Lung (tissue), 12 donors: ENCODE data around the gene TGFBI. TPM values are rescaled to one million over a fixed set of nuclear protein-coding genes. Genes with fewer than 3 reads are reported as not detected.

ENCODE experiments used
- ATAC-seq: fragments of 200-7000 bp; cut with Tn5 transposase; one replicate; pipeline ENCODE4 v1.9.1; 2020; ENCODE audit warnings: moderate number of reproducible peaks; ENCODE audit not compliant: insufficient read depth, low FRiP score
- DNase-seq, 3 donors: peaks; one replicate each; pipeline ENCODE4 v3.0.0-alpha.2; 2013 to 2017
- H3K27ac ChIP-seq, 2 donors: one replicate each; pipeline ENCODE4 v1.5.1; 2013; ENCODE audit warnings: mild to moderate bottlenecking in 2 of 2, moderate library complexity in 2 of 2, control low read depth in 1 of 2, inconsistent platforms in 1 of 2, low read depth in 1 of 2, low read length in 1 of 2
- H3K27me3 ChIP-seq, 3 donors: one replicate each; pipeline ENCODE4 v1.5.1; 2013; ENCODE audit warnings: low read length in 2 of 3; ENCODE audit not compliant: control insufficient read depth in 3 of 3, insufficient read depth in 3 of 3
- H3K36me3 ChIP-seq, 4 donors: one replicate each; pipeline ENCODE4 v1.5.1; 2013; ENCODE audit warnings: low read length in 4 of 4, mild to moderate bottlenecking in 1 of 4, moderate library complexity in 1 of 4; ENCODE audit not compliant: control insufficient read depth in 4 of 4, insufficient read depth in 4 of 4
- H3K4me1 ChIP-seq, 5 donors: one replicate each; pipeline ENCODE4 v1.5.1; 2013; ENCODE audit warnings: low read length in 5 of 5, mild to moderate bottlenecking in 2 of 5, moderate library complexity in 1 of 5; ENCODE audit not compliant: control insufficient read depth in 5 of 5, insufficient read depth in 5 of 5
- H3K4me3 ChIP-seq: one replicate; pipeline ENCODE4 v1.5.1; 2013; ENCODE audit warnings: mild to moderate bottlenecking, control low read depth, moderate library complexity
- H3K9ac ChIP-seq, 2 donors: one replicate each; pipeline ENCODE4 v1.5.1; 2013; ENCODE audit warnings: low read length in 2 of 2, control low read depth in 1 of 2; ENCODE audit not compliant: insufficient read depth in 1 of 2
- H3K9me3 ChIP-seq, 4 donors: one replicate each; pipeline ENCODE4 v1.5.1; 2013; ENCODE audit warnings: low read length in 3 of 4, mild to moderate bottlenecking in 1 of 4, moderate library complexity in 1 of 4; ENCODE audit not compliant: control insufficient read depth in 4 of 4, insufficient read depth in 3 of 4
- CTCF ChIP-seq: IDR thresholded peaks from 2 replicates; pipeline ENCODE4 v1.5.1; 2012; ENCODE audit warnings: mild to moderate bottlenecking; ENCODE audit errors: control extremely low read depth, extremely low read depth
- WGBS, 2 donors: extraction: QIAGEN DNeasy Blood & Tissue Kit; methylation state at CpG; one replicate each; pipeline ENCODE4 v1.1.7; 2013; 5-methylcytosine and 5-hydroxymethylcytosine counted together
- polyA plus RNA-seq, 2 donors: library from polyadenylated mRNA; stranded (reverse); fragments of 200-250 nt; gene quantifications; one replicate each; pipeline ENCODE4 v1.2.1, GENCODE V29; 2013
- total RNA-seq, 2 donors: library from RNA; depleted of rRNA in 1 of 2; stranded (reverse); fragments of >200 nt in 1 of 2; gene quantifications; one replicate each; pipeline ENCODE4 v1.2.1, GENCODE V29; 2014 to 2021
- donor health status: control.
- donor health status: control.
- donor health status: Bipolar disorder and iron deficiency.
- donor health status: healthy.
- donor health status: DM: yes; HTN: yes; CAD: no.

The TGFBI gene
- total and polyA plus RNA-seq, 4 donors = 96.4 to 146 (median 111) TPM

DNA sequence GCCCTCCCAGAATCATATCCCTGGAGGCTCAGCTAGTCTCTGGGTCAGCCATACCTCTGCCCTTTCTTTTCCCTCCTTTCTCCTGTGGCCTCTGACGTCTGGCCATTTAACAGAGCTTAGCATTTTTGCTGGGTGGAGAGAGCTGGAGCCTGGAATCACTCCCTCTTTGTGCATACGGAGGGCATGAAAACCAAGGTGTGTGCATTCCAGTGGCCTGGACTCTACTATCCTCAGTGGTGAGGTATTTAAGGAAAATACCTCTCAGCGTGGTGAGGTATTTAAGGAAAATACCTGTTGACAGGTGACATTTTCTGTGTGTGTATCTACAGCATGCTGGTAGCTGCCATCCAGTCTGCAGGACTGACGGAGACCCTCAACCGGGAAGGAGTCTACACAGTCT lies 27.5 kb downstream of the TGFBI start:
- H3K4me3 ChIP-seq = no peak overlapping the region
- no peak for TF ChIP-seq CTCF
- DNase-seq (no peak), ATAC-seq (no peak)
- no peaks in the 10 kb centered on the region for H3K27me3 ChIP-seq
- no peak overlapping the region for H3K9ac ChIP-seq
- no peak overlapping the region for H3K27ac ChIP-seq
- H3K36me3 ChIP-seq = peaks cover 0 to 4% (median 0%) of the 10 kb centered on the region in 4 donors
- 83 to 89% methylated on average over 5 of the region's 5 CpGs for WGBS, 2 donors
- peaks cover 0 to 66% (median 31%) of the 10 kb centered on the region in 5 donors for H3K4me1 ChIP-seq
- no peaks in the 10 kb centered on the region for H3K9me3 ChIP-seq

DNA sequence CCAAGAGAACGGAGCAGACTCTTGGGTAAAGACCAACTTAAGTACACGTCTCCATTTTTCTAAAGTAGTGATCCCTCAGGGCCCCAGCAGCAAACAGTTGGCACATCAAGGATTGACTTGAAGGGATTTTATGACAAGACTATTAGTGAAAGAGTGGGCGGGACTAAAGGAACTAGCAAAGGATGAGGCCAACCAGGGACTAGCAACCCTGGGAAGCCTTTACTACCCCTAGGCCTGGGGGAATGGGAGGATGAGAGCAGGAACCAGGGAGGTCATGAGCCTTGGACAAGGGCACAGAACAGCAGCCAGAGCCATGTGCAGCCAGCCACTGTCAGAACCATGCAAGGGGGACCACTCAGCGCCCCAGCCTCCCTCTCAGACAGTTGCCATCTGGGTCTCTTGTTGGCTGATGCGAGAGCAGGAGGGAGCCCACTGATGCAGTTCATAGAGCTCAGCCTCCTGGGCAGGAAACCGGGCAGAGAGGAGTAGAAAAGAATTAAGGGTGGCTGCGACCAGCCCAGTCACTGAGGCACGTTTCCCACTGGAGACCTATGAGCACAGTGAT lies 28.1 kb downstream of the TGFBI start:
- no peak for DNase-seq
- Histone ChIP-seq H3K9ac (peak overlapping the region in 1 of 2 donors; percentile 36), H3K27me3 (no peaks in the 10 kb centered on the region), H3K4me1 (peaks cover 0 to 66% (median 31%) of the 10 kb centered on the region in 5 donors), H3K4me3 (no peak overlapping the region), H3K9me3 (no peaks in the 10 kb centered on the region), H3K36me3 (peaks cover 0 to 4% (median 3%) of the 10 kb centered on the region in 4 donors), H3K27ac (no peak overlapping the region)
- no peak for TF ChIP-seq CTCF
- 81 to 93% methylated on average over 8 of the region's 8 CpGs for WGBS, 2 donors
- ATAC-seq = no peak

DNA sequence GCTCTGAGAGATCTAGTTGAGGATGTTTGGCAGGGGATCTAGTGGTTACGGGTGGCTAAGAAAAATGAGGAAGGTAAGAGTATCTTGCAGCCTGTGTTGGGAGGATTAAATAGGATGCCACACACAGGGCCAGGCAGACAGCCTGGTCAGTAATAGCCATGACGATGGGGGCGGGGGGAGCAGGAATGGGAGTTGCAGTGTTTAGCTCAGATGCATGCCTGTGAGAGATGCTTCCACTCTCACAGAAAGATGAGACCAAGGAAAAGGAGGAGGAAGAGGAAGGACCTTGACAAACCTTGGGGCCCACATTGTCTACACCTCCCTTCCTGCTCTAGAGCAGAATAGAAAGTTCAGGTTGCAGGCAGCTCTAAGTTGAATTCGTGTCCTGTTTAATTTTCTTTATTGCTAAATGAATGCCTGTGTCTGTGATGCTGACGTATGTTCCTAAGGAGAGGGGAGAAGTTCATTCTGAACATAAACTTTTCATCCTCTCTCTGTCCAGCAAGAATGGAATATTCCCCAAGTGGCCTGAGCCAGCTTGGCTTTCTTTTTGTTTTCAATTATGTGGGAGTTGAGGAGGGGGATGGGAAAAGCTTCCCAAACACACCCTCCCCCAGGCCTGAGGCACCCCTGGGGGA lies 28.7 kb downstream of the TGFBI start:
- Histone ChIP-seq H3K36me3 (peaks cover 0 to 7% (median 3%) of the 10 kb centered on the region in 4 donors), H3K9ac (peak overlapping the region in 1 of 2 donors; percentile 36)
- no peak for ATAC-seq

More for the DNA sequence above, 28.7 kb downstream of the TGFBI start:
- DNase-seq = peak; percentile 34 to 86 (median 83)
- Histone ChIP-seq H3K27ac (no peak overlapping the region), H3K4me1 (peaks cover 0 to 66% (median 31%) of the 10 kb centered on the region in 5 donors), H3K4me3 (no peak overlapping the region), H3K27me3 (no peaks in the 10 kb centered on the region), H3K9me3 (no peaks in the 10 kb centered on the region)
- TF ChIP-seq CTCF = no peak
- WGBS, 2 donors = 54 to 59% methylated on average over 5 of the region's 5 CpGs
